ENCODE results near the gene KRTAP5-11. TPM values are rescaled to one million over a fixed set of nuclear protein-coding genes. Genes with fewer than 3 reads are reported as not detected.

The KRTAP5-11 gene
- total and polyA plus RNA-seq, 2 experiments from 2014 or later: not detected

GRCh38 chr11:71565263-71565662, 17.4 kb downstream of the KRTAP5-11 start, which contains the start of gene KRTAP5-10:
TSS of gene KRTAP5-10 (plus strand) at chr11:71565563. CDS start at chr11:71565588, 25 bp downstream.
- Histone ChIP-seq H3K9me2 (replicated peaks; ENCODE audit: insufficient read depth) (no peaks in the 10 kb centered on the region), H3K36me3 (replicated peaks; ENCODE audit: insufficient read depth, low read depth) (no peaks in the 10 kb centered on the region), H3K4me1 (ENCODE audit: insufficient read depth) (no peaks in the 10 kb centered on the region), H3K9me3 (ENCODE audit: low read depth) (no peaks in the 10 kb centered on the region), H3K79me2 (no peaks in the 10 kb centered on the region), H3K27me3 (no peaks in the 10 kb centered on the region), H3K4me3 (no peak within 1 kb of the TSS), H3K27ac (no peak within 1 kb of the TSS), H4K20me1 (ENCODE audit: insufficient read depth, poor library complexity, severe bottlenecking) (no peaks in the 10 kb centered on the region), H2AFZ (no peak within 1 kb of the TSS), H3K4me2 (no peak within 1 kb of the TSS)
- no peak for DNase-seq (ENCODE audit: low spot score)
- TF ChIP-seq EZH2phosphoT487 (IDR thresholded peaks at IDR 0.05; ENCODE audit: low read depth, severe bottlenecking, unreplicated experiment) (no peak), EZH2 (IDR thresholded peaks at IDR 0.05; ENCODE audit: borderline replicate concordance) (no peak)
- TF ChIP-seq, protein P1, sequence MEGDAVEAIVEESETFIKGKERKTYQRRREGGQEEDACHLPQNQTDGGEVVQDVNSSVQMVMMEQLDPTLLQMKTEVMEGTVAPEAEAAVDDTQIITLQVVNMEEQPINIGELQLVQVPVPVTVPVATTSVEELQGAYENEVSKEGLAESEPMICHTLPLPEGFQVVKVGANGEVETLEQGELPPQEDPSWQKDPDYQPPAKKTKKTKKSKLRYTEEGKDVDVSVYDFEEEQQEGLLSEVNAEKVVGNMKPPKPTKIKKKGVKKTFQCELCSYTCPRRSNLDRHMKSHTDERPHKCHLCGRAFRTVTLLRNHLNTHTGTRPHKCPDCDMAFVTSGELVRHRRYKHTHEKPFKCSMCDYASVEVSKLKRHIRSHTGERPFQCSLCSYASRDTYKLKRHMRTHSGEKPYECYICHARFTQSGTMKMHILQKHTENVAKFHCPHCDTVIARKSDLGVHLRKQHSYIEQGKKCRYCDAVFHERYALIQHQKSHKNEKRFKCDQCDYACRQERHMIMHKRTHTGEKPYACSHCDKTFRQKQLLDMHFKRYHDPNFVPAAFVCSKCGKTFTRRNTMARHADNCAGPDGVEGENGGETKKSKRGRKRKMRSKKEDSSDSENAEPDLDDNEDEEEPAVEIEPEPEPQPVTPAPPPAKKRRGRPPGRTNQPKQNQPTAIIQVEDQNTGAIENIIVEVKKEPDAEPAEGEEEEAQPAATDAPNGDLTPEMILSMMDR (IDR thresholded peaks at IDR 0.05; ENCODE audit: poor library complexity): no peak
- WGBS (ENCODE audit: low lambda C conversion rate, missing lambda C conversion rate): 86% methylated on average over 5 of the region's 5 CpGs

DNA sequence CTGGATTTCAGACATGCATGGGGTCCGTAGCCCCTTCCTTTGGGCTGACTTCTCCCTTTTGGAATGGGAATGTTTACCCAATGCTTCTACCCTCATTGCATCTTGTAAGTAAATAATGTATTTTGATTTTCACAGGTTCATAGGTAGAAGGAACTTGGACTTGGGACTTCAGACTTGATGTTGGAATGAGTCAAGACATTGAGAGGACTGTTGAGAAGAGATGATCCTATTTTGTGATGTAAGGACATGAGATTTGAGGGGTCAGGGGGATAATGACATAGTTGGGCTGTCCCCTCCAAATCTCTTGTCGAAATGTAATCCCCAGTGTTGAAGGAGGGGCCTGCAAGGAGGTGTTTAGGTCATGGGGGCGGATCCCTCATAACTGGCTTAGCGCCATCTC, 18.2 kb downstream of the KRTAP5-11 start:
- Histone ChIP-seq H3K4me3 (no peak overlapping the region), H3K9me3 (ENCODE audit: low read depth) (no peaks in the 10 kb centered on the region), H3K27me3 (no peaks in the 10 kb centered on the region), H3K4me2 (no peak overlapping the region), H3K27ac (no peak overlapping the region), H3K79me2 (no peaks in the 10 kb centered on the region), H3K9me2 (replicated peaks; ENCODE audit: insufficient read depth) (no peaks in the 10 kb centered on the region), H3K4me1 (ENCODE audit: insufficient read depth) (no peaks in the 10 kb centered on the region), H3K36me3 (replicated peaks; ENCODE audit: insufficient read depth, low read depth) (no peaks in the 10 kb centered on the region), H2AFZ (no peak overlapping the region), H4K20me1 (ENCODE audit: insufficient read depth, poor library complexity, severe bottlenecking) (no peaks in the 10 kb centered on the region)
- TF ChIP-seq EZH2phosphoT487 (IDR thresholded peaks at IDR 0.05; ENCODE audit: low read depth, severe bottlenecking, unreplicated experiment): no peak
- TF ChIP-seq, protein P1 (IDR thresholded peaks at IDR 0.05; ENCODE audit: poor library complexity): no peak
- no peak for TF ChIP-seq EZH2 (IDR thresholded peaks at IDR 0.05; ENCODE audit: borderline replicate concordance)
- WGBS (ENCODE audit: low lambda C conversion rate, missing lambda C conversion rate): 93% methylated on average over 4 of the region's 4 CpGs
- no peak for DNase-seq (ENCODE audit: low spot score)

DNA sequence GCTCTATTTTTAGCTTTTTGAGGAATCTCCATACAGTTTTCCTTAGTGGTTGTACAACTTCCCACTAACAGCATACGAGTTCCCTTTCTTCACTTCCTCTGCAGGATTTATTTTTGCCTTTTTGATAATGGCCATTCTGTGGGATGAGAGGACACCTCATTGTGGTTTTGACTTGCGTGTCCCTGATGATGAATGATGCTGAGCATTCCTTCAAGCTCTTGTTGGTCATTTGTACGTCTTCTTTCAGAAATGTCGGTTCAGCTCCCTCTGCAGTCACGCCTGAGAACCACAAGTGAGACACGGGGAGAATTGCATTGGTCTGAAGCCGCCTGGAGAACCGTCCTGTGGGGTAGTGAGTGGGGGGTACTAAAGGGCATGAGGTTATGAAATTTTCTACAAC, 19.3 kb downstream of the KRTAP5-11 start:
- H4K20me1 ChIP-seq (ENCODE audit: insufficient read depth, poor library complexity, severe bottlenecking): no peaks in the 10 kb centered on the region
- no peak overlapping the region for H3K4me3 ChIP-seq
- TF ChIP-seq EZH2phosphoT487 (IDR thresholded peaks at IDR 0.05; ENCODE audit: low read depth, severe bottlenecking, unreplicated experiment): no peak
- no peak for TF ChIP-seq EZH2 (IDR thresholded peaks at IDR 0.05; ENCODE audit: borderline replicate concordance)
- TF ChIP-seq, protein P1 (IDR thresholded peaks at IDR 0.05; ENCODE audit: poor library complexity): peak; percentile 60
- H3K27ac ChIP-seq: no peak overlapping the region
- no peaks in the 10 kb centered on the region for H3K9me2 ChIP-seq (replicated peaks; ENCODE audit: insufficient read depth)
- H2AFZ ChIP-seq: no peak overlapping the region
- no peaks in the 10 kb centered on the region for H3K79me2 ChIP-seq
- H3K9me3 ChIP-seq (ENCODE audit: low read depth): no peaks in the 10 kb centered on the region
- no peak overlapping the region for H3K4me2 ChIP-seq
- WGBS (ENCODE audit: low lambda C conversion rate, missing lambda C conversion rate): 31% methylated on average over 8 of the region's 8 CpGs
- peak; percentile 66 for DNase-seq (ENCODE audit: low spot score)
- no peaks in the 10 kb centered on the region for H3K36me3 ChIP-seq (replicated peaks; ENCODE audit: insufficient read depth, low read depth)
- H3K27me3 ChIP-seq: no peaks in the 10 kb centered on the region
- H3K4me1 ChIP-seq (ENCODE audit: insufficient read depth): no peaks in the 10 kb centered on the region

- Histone ChIP-seq H3K79me2 (no peaks in the 10 kb centered on the region), H3K9me3 (ENCODE audit: low read depth) (no peaks in the 10 kb centered on the region), H2AFZ (no peak overlapping the region), H3K36me3 (replicated peaks; ENCODE audit: insufficient read depth, low read depth) (no peaks in the 10 kb centered on the region), H3K9me2 (replicated peaks; ENCODE audit: insufficient read depth) (no peaks in the 10 kb centered on the region), H3K27me3 (no peaks in the 10 kb centered on the region), H3K27ac (no peak overlapping the region), H3K4me1 (ENCODE audit: insufficient read depth) (no peaks in the 10 kb centered on the region), H4K20me1 (ENCODE audit: insufficient read depth, poor library complexity, severe bottlenecking) (no peaks in the 10 kb centered on the region), H3K4me2 (no peak overlapping the region), H3K4me3 (no peak overlapping the region)
- no peak for DNase-seq (ENCODE audit: low spot score)
- TF ChIP-seq EZH2 (IDR thresholded peaks at IDR 0.05; ENCODE audit: borderline replicate concordance) (no peak), EZH2phosphoT487 (IDR thresholded peaks at IDR 0.05; ENCODE audit: low read depth, severe bottlenecking, unreplicated experiment) (no peak)
- TF ChIP-seq, protein P1 (IDR thresholded peaks at IDR 0.05; ENCODE audit: poor library complexity): no peak
Measured at GRCh38 chr11:71562120-71562519, 20.6 kb downstream of the KRTAP5-11 start.

Data from hepatocyte (in vitro differentiated cells).